Upper lobe of left lung (tissue), 4 donors: Measurements from ENCODE around the gene NHERF2.

Source experiments
- EP300 ChIP-seq, 4 donors: sonication (generic); formaldehyde crosslinking; IDR thresholded peaks; one replicate each; pipeline ENCODE4 v1.5.1; 2017; ENCODE audit warnings: antibody characterized with exemption in 4 of 4, control low read depth in 2 of 4
- POLR2A ChIP-seq, 4 donors: fragments of 450-650 bp; IDR thresholded peaks; one replicate each; pipeline ENCODE4 v1.5.1; 2016 to 2017; ENCODE audit warnings: antibody characterized with exemption in 4 of 4, mild to moderate bottlenecking in 2 of 4
- POLR2AphosphoS5 ChIP-seq, 2 donors: sonication (generic); formaldehyde crosslinking; IDR thresholded peaks; one replicate each; pipeline ENCODE4 v1.5.1; 2017; ENCODE audit warnings: antibody characterized with exemption in 2 of 2
- TF ChIP-seq, protein P1 (sequence below), 6 experiments: fragments of 450-650 bp in 4 of 6; fragments of 200-600 bp in 2 of 6; sonication (generic) in 2 of 6; IDR thresholded peaks; one replicate each; pipeline ENCODE4 v1.5.1; 2016 to 2019; ENCODE audit warnings: antibody characterized with exemption in 6 of 6

DNA sequence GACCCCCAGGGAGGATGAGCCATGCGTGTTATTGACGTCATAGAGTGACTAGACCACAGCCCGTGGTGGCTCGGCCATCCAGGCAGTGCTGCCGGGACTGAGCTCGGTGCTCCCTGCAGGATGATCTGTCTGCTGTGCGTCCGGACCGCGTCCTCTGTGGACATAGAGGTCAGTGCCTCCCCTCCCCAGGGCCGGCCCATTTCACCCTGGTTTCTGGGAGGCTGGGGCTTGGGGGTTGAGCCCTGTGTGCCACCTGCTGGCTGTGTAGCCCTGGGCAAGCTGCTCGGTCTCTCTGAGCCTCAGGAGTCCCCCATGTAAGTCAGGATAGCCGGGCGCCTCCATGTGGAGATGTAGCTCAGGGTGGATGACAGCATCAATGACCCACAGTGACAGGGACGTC, 29.4 kb downstream of the NHERF2 start:
- TF ChIP-seq, protein P1, sequence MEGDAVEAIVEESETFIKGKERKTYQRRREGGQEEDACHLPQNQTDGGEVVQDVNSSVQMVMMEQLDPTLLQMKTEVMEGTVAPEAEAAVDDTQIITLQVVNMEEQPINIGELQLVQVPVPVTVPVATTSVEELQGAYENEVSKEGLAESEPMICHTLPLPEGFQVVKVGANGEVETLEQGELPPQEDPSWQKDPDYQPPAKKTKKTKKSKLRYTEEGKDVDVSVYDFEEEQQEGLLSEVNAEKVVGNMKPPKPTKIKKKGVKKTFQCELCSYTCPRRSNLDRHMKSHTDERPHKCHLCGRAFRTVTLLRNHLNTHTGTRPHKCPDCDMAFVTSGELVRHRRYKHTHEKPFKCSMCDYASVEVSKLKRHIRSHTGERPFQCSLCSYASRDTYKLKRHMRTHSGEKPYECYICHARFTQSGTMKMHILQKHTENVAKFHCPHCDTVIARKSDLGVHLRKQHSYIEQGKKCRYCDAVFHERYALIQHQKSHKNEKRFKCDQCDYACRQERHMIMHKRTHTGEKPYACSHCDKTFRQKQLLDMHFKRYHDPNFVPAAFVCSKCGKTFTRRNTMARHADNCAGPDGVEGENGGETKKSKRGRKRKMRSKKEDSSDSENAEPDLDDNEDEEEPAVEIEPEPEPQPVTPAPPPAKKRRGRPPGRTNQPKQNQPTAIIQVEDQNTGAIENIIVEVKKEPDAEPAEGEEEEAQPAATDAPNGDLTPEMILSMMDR (IDR thresholded peaks at IDR 0.05): peak in 5 of 6 experiments; percentile 21 to 73 (median 48)
- TF ChIP-seq EP300 (IDR thresholded peaks at IDR 0.05) (no peak), POLR2A (IDR thresholded peaks at IDR 0.05) (no peak), POLR2AphosphoS5 (IDR thresholded peaks at IDR 0.05) (no peak)
